ENCODE data around the gene LRRC47.
A peak's percentile ranks its signal among the peaks of the same experiment; 100 is the strongest.

The LRRC47 gene

DNA sequence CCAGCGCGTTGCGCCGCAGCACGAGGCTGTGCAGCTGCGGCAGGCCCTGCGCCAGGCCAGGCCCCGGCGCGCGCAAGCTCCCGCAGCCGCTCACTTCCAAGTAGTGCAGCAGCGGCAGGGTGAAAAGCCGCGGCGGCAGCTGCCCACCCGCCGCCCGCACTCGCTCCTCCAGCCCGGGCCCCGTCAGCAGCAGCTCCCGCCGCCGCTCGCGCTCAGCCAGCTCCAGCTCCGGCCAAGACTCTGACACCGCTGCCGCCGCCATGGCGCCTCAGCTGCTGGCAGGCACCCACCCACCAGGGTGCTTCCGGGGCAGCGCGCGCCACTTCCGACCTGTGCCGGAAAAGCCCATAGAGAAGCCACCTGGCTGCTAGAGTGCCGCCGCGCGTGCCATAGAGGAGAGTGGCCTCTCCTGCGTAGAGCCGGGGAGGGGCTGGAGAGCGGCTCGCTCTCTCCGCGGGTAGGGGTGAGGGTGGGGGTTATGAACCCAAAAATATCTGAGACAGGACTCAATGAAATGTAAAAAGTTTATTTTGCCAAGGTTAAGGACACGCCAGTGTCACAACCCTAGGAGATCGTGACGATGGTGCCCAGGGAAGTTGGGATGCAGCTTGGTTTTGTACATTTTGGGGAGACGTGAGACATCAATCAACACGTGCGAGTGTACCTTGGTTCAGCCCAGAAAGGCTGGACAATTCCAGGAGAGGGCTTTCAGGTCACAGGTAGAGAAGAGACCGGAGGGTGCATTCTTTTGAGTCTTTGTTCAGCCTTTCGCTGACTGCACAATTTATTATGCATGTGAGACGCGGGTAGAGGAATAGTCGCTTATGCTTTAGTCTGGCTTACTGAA is at the start of gene LRRC47:
LRRC47 (minus strand) TSS at position 284 of the 847 bp plus-strand sequence; CDS start at position 262, 22 bp downstream.
- peak; percentile 95 for DNase-seq

DNA sequence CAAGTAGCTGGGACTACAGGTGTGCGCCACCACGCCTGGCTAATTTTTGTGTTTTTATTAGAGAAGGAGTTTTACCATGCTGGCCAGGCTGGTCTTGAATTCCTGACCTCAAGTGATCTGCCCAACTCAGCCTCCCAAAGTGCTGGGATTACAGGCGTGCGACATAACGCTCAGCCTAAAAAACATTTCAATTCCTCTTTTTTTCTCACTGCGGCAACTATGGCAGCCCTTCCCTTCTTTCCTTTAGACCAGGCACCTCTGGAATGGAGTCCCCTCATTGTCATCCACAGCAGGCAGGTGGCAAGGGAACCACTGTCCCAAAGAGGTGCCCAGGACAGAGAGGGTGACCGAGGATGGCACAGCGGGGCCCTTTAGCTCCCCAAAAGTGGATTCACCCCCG is 46.6 kb upstream of the LRRC47 start:
- DNase-seq, result no peak

DNA sequence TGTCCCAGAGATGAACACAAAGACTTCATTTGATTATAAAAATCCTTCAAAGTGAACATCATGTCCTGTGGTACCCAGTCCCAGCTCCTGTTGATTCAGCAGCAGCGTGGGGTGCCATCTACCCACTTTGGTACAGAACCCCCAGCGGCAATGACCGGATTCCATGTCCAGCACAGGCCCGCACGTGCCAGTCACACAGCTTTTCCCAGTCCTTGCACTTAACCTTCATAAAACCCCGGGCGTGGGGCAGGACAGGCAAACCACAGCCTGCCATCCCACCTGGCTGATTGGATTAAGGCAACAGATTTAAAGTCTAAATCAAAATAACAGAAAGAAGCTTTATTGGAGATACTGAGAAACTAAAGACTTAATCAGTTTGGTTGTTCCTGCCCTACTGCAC is 45.2 kb upstream of the LRRC47 start:
- no peak for DNase-seq

DNA sequence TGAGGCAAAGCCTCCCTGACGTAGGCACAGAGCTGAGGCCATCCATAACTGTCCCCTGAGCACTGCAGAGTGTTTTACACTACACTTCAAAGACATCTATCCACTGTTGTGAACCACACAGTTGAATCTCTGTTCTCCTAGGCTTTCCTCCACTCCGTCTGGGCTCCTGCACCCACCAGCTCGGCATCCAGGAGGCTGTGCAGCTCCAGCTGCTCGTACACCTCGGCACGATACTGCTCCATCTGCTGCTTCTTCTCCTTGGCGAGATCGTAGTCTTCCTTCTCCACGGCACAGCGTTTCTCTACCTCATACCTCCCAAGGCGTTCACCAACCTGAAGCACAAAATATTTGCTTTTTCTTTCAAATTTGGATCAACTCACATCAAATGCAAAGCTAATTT is 42.5 kb upstream of the LRRC47 start:
- DNase-seq, result no peak

DNA sequence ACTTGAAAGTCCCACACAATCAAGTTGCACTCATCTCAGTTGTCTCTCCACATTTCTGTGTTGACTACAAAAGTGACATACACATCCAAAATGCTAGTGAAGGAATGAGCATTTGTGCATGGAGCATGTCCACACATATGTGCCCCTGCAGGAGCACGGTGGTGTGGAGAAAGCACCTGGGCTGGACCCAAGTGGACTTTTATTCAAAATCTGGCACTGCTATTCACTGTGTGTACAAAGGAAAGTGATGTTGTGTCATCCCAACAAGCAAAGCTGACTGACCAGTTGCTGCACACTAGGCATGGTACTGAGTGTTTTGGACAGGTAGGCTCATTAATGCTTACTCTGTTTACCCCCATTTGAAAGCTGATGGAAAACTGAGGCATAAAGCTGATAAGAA is 41.4 kb upstream of the LRRC47 start:
- no peak for DNase-seq

DNA sequence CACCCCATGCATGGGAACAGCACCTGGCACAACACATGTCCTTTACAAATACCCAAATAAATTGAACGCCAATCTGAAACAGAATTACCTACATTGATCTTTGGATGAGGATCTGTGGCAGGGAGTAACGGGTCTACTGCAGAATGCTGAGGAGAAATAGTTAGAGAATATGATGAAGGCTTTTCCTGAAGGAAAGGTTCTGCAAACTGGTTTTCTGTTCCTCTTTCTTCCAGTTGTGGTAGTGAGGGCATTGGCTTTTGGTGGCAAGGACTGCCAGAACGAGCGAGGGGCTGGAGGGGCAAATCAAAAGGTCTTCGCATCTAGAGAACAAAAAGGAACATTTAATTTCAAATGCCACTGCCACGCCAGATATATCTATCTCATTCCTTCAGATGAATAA is 40.9 kb upstream of the LRRC47 start:
- DNase-seq, result no peak

DNA sequence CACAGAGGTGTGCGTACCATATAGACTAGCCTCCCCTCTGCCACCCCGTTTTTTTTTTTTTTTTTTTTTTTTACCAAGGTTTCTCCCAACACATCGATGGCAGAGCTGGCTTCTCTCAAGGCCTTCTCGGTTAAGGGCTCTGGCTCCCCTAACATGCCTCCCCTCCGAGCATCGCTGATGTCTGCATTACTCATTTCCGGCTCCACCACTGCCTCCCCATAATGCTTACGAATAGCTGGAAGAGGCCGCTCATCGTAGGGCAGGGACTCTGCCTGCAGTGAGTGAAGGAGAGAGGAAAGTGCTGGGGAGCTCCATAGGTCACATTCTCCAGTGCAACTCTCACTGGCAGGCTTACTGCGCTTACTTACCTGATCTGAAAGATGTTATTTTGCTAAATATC is 40.1 kb upstream of the LRRC47 start:
- DNase-seq, result no peak

DNA sequence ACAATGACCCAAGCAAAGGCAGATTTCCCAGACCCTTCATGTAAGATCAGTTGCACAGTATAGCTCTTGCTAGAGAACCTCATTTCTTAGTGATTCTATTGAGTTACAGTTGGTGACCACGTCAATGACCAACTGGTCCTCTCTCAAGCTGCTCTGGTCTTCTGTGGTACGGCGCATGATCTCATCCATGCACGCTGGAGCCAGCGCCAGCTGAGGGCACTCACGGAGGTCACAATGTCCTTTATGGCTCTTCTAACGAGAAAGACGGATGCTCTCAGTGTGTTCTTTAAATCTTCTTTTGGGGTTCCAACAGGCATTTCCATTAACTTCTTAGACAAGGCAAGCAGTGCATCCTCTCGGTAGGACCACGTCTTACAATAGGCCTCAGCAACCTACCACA is 38.4 kb upstream of the LRRC47 start:
- DNase-seq, result no peak

DNA sequence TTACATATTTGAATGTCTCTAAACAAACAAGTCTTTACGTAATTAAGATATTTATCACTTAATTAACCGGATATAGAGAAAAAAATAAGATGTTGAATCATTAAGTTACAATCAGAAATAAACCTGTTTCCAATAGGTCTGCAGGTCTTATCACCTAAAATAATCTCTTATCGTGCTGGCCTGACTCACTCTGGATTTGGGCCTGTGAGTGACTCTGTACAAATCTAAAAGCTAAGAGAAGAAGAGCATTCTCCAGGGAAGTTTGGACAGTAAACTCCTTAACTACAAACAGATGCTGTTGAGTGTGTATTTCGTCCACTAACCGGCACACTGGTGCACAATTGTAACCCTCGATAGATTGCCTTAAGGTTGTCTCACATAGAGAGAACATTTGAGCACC is 35.4 kb upstream of the LRRC47 start:
- DNase-seq, result no peak

DNA sequence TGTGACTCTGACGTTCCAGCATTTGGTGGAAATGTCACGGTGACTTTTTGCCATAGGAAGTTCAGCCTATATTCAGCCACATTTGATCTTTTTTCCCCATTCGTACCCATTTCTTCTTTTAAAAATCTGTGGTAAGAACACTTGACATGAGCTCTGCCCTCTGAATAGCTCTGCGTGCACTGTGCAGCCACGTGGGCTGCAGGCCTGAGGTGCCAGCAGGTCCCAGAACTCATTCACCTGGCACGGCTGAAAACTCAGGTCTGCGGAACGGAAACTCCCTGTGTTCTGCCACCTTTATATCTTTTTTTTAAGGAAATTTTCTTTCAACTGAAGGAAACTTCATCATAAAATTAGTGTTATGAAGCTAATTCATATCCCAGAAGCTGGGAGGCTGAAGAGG is 32.1 kb upstream of the LRRC47 start:
- DNase-seq, result no peak

DNA sequence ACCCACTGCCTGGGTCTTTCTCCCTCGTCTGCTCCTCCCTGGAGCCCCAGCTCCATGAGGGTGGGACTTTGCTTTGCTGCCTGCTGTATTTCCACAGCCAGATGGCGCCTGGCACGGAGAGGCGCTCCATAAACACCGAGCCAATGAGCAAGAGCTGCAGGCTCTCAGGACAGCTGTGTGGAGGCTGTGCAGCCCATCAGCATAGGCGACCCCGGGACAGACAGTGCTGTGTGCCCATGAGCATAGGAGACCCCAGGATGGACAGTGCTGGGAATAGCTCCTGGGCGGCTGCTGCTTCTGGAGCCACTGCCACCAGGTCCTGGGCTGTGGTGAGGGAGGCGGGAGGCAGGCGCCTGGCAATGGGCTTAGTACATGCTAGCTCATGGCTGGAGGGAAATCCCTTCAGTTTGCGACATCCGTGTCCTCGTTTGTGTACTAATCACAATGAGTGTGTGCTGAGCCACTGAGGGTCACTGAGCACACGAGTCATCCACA is 31.6 kb upstream of the LRRC47 start:
- DNase-seq, result no peak

DNA sequence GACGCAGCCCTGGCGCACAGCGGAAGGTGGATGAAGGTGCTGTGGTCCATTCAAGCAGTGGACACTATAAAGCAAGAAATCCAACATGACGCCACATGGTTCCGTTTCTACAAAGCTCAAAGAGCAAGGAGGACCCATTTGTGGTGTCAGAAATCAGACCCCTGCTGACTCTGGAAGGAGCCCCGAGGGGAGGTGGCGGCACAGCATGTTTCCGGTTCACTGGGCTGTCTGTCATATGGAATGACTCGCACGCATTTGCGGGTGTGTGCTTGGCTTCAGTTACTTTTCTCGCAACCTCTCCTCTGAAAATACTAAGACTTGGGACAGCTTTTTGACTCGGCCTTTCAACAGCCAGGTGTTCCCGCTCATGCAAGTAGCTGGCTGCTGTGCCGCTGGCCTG is 29.1 kb upstream of the LRRC47 start:
- DNase-seq, result no peak

DNA sequence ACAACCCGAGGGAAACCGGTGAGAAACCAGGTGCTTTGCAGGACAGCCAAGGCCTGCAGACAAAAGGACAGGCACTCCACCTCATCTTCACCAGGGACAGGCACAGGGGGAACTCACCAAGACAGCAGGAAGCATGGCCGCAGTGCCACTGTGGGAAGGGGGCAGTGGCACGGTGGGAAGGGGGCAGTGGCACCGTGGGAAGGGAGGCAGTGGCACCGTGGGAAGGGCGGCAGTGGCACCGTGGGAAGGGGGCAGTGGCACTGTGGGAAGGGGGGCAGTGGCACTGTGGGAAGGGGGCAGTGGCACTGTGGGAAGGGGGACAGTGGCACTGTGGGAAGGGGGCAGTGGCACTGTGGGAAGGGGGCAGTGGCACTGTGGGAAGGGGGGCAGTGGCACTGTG is 28.4 kb upstream of the LRRC47 start:
- DNase-seq, result no peak

DNA sequence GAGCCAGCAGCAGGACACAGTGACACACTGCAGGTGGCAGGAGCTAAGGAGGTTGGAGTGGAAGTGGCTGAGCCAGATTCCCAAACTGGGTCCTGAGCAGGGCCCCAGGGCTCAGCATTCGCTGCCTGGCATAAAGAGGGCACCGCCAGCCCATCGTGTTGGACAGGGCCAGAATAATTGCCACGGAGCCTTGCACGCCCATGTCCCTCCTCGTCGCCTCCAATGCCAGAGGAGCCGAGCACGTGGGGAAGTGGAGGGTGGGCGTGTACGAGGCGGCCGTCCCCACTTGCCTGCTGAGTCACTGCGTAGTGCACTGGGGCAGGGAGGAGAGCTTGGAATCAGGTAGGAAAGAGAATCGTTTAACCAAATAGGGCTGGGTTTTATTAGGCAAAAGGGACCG is 26.1 kb upstream of the LRRC47 start:
- DNase-seq, result no peak

DNA sequence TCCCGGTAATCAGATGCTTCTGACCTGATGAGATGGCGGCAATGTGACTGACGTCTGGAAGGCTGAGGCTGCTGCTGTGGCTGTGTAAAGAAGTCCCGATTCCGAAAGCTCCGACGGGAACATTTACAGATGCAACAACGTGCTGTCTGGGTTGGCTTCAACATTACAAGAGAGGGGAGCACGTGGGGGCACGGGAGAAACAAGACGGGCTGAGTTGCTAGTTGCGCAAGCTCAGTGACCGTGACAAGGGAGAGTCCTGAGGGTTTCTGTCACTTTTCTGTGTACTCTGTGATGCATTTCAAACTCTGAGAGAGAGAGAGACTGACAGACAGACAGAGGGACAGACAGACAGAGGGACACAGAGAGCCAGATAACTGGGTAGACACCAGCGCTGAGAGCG is 25.6 kb upstream of the LRRC47 start:
- no peak for DNase-seq

DNA sequence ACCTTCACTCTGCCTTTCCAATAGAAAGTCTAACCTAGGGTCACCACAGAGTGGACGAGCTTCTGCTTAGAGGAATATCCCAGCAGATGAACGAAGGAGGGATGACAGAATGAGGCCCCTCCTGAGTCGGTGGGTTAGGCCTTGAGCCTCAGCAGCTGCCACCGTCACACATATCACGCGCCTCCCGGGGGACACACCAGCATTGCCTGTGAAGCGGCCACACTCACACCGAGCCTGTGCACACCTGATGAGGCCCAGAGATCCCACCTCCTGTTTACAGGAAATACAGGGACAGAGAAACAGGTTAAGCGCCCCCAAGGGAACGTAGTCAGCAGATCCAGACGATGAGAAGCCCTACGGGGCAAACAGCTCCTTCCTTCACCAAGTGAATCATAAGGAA is 25.1 kb upstream of the LRRC47 start:
- DNase-seq, result no peak

DNA sequence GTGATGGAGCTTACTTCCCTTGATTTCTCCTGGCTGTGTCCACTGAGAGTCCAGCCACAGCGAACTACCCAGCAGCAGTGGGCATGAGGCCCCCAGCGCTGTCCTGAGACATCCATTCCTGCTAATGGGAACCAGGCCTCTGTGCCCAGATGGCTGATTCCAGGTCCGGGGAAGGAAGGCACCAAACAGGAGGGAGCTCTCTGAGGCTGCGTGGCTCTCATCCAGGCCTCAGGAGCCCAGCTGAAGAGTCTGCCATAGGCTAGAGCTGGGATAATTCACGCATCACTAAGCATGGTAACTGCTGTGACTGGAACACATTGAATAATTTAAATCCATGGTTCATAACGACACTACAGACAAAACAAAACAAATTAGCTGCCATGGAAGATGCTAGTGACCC is 24.7 kb upstream of the LRRC47 start:
- DNase-seq, result no peak

DNA sequence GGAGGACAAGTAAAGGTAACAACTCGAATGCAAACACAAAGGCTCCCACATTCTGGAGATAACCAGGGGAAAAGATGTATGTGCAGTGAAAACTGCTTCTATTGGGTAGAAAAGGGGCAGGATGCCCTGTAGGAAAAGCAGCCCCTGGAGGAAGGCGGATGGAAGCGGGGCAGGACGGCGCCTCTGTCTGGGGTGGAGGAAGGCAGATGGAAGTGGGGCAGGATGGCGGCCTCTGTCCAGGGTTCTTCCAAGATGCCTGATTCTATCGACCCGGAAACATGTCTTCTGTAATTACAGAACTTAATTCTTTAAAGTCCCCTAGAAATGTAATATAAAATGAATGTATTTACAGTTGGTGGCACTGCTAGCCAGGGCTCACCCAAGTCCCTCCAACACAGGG is 24.0 kb upstream of the LRRC47 start:
- DNase-seq, result no peak

DNA sequence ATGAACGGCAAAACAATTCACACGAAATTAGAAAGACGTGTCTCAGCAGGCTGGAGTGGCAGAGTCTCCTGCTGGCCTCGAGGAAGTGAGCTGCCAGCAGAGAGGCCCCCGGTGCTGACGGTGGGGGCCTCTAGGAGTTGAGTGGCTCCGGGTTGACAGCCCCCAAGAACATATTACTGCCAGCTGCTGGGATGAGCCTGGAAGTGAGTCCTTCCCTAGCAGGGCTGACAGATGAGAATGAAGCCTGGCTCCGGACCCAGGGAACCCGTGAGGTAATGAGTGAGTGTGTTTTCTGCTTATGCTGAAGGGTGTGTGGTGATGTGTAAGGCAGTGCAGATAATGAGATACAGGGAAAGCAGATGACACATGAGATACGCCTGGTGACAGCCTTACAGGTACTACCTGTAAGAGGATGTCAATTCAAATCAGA is 23.5 kb upstream of the LRRC47 start:
- no peak for DNase-seq

DNA sequence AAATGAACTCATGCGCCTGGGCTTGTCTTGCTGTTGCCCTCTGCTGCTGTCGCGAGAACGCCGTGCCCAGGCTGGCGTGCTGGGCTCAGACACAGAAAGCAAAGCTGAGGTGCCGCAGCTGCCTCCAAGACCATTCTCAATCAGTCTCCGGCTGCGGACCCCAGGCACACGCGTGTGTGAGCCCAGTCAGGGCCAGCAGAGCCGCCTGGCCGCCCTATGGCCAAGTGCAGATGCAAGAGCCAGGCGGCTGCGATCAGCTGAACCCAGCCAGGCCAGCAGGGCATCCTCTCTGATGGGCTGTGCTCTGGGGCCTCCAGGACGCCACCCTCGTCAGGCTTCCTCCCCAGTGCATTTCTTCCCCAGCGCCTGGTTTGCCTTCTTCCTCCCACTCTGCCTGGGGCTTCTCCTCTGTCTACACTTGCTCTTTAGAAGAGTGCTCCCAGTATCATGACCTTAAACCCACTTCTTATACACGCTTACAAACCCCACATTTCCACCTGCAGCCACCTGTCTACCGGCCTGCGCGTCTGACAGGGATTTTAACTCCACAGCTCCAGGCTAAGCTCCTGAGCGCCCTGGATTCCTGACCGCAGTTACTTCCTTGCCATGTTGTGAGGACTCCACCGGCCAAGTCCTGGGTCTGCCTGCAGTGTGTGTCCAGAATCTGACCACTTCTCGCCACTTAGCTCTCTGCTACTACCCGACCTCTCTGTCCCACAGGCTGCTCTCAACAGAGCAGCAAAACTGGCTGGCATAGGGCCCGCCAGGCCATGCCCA is 21.7 kb upstream of the LRRC47 start:
- no peak for DNase-seq

DNA sequence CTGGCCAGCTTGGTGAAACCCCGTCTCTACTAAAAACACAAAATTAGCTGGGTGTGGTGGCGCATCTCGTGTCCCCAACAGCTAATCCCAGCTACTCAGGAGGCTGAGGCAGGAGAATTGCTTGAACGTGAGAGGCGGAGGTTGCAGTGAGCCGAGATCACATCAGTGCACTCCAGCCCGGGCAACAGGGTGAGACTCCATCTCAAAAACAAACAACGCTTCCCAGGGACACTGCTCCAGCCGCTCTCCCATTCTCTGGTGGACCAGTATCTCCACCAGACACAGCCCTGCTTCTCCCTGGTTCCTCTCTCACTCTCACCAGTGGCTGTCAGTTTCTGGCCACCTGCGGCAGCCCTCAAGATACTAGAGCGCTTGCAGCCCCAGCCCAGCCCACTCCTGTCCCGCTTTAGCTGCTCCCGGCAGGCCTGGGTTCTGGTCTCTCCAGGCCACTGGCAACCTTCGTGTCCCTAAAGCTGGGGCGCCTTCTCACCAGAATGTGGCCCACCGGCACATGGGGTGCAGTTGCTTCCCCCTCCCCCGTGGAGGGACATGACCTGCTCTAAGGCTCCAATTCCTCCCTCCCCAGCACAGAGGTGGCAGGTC is 20.9 kb upstream of the LRRC47 start:
- no peak for DNase-seq

DNA sequence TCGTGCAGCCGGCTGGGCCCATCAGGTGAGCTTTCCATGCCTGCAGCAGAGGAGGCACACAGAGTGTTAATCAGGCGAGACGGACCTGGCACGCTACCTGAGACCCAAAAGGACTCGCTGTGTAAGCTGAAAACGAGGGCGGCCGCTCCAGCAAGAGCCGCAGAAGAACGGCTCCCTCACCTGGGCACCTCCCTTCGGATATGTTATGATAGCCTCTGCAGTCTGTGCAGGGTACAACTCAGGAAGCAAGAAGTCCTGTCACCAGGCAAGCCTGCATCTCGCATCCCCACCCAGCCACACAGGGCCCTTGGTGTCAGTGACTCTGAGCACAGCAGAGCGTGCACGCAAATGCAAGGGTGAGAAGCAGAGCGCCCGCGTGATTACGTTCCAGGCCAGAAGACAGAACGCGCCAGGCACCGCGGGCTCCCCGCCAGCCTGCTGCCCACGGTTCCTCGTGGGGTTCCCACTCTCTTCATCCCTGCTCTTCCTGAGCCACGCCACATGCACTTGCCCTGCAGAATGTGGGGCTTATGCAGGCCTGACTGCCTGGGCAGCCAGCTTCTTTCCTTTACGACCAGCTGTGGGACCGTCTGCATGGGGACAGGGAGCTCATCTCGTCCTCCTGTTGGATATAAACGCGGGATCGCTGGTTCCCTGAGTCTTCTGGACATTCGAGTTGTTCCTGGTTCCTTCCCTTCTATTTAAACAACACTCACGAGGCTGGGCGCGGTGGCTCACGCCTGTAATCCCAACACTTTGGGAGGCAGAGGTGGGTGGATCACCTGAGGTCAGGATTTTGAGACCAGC is 20.2 kb upstream of the LRRC47 start:
- DNase-seq, result no peak
